ENCODE measurements around the gene FAM114A2. TPM values are rescaled to one million over a fixed set of nuclear protein-coding genes. Genes with fewer than 3 reads are reported as not detected.
"Not testable (repeated sequence)": the region's sequence is repeated elsewhere in the genome, so short reads cannot be mapped to it uniquely, and the experiment has no call there.

FAM114A2 gene
- total and polyA plus RNA-seq, 3 donors from 2014 or later, result 36.1 to 82.1 (median 45.5) TPM

DNA sequence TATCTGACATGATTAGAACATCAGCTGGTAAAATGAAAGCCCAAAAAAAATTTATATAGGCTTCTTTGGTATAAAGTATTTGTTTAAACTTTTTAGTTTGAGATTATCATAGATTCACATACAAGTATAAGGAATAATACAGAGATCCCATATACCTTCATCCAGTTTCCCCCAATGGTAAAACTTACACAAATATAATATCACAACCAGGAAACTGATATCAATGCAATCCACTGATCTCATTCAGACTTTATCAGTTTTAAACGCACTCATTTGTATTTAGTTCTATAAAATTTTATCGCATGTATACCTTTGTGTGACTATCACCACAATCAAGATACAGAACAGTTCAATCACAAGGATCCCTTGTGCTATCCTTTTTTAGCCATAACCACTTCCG, 3.8 kb downstream of the FAM114A2 start:
- H3K4me3 ChIP-seq, result no peak overlapping the region
- H3K27ac ChIP-seq, result no peak overlapping the region
- H3K27me3 ChIP-seq, result no peaks in the 10 kb centered on the region
- no peaks in the 10 kb centered on the region for H3K36me3 ChIP-seq (ENCODE audit: low read depth, missing control alignments)
- H3K9me3 ChIP-seq, result no peaks in the 10 kb centered on the region
- TF ChIP-seq, protein P1, sequence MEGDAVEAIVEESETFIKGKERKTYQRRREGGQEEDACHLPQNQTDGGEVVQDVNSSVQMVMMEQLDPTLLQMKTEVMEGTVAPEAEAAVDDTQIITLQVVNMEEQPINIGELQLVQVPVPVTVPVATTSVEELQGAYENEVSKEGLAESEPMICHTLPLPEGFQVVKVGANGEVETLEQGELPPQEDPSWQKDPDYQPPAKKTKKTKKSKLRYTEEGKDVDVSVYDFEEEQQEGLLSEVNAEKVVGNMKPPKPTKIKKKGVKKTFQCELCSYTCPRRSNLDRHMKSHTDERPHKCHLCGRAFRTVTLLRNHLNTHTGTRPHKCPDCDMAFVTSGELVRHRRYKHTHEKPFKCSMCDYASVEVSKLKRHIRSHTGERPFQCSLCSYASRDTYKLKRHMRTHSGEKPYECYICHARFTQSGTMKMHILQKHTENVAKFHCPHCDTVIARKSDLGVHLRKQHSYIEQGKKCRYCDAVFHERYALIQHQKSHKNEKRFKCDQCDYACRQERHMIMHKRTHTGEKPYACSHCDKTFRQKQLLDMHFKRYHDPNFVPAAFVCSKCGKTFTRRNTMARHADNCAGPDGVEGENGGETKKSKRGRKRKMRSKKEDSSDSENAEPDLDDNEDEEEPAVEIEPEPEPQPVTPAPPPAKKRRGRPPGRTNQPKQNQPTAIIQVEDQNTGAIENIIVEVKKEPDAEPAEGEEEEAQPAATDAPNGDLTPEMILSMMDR (IDR thresholded peaks at IDR 0.05), result no peak
- TF ChIP-seq POLR2A (IDR thresholded peaks at IDR 0.05), result no peak
- intact Hi-C loops (cut with DNase I; ENCODE audit: low total_unique reads), result no loop called here
- 90 to 91% methylated on average over 3 of the region's 3 CpGs for WGBS, 2 donors
- no peak for DNase-seq
- H3K4me1 ChIP-seq, result peaks cover 9% of the 10 kb centered on the region

DNA sequence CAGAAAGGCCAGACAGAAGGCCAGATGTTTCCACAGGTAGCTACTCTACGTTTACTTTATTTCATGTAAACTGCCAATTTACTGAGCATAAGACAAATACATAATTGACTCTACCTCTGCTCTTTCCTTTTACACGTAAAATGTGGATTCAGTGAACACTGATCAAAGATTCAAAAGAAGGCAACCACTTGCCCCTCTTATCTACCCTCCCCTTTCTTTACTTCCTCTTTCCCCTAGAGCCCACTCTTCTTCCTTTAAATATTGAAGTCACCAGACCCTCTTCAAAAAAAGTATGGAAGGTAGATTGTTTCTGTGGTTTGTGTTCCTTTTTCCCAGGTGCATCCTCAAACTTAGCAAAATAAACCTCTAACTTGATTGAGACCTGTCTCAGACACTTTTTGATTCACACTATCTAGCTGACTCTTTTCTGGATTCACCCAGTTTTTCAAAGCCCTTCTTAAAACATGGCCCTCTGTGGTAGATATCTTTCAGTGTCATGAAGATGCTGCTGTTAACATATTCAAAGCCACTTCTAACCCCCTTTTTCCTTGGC, 6.7 kb downstream of the FAM114A2 start:
- intact Hi-C loops (cut with DNase I; ENCODE audit: low total_unique reads), result no loop called here
- Histone ChIP-seq H3K9me3 (no peaks in the 10 kb centered on the region), H3K27me3 (no peaks in the 10 kb centered on the region), H3K4me1 (no peaks in the 10 kb centered on the region), H3K4me3 (no peak overlapping the region), H3K27ac (no peak overlapping the region), H3K36me3 (ENCODE audit: low read depth, missing control alignments) (no peaks in the 10 kb centered on the region)
- no peak for DNase-seq
- 87 to 92% methylated on average over 2 of the region's 2 CpGs for WGBS, 2 donors
- TF ChIP-seq, protein P1 (IDR thresholded peaks at IDR 0.05), result no peak
- no peak for TF ChIP-seq POLR2A (IDR thresholded peaks at IDR 0.05)

DNA sequence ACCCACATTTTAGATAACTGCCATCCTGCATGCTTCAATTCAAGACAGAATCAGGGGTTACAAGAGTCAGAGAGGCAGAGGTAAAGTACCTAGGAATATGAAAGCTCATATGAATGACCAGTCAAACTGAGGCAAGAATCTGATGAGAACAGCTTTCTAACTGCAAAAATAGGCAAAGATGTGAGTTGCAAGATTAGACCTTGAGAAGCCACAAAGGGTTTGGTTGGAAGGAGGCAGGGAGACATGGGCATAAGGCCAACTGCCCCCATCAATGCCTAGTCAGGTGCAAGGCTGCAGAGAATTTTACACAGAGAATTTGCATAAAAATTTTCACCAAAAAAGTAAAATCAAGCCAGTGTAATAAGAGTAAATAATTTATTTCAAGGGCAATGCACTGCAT, 12.8 kb downstream of the FAM114A2 start:
- H3K36me3 ChIP-seq (ENCODE audit: low read depth, missing control alignments), result no peaks in the 10 kb centered on the region
- no peaks in the 10 kb centered on the region for H3K9me3 ChIP-seq
- DNase-seq, result no peak
- no peak overlapping the region for H3K4me3 ChIP-seq
- no peaks in the 10 kb centered on the region for H3K4me1 ChIP-seq
- H3K27ac ChIP-seq, result no peak overlapping the region
- intact Hi-C loops (cut with DNase I; ENCODE audit: low total_unique reads), result no loop called here
- no peaks in the 10 kb centered on the region for H3K27me3 ChIP-seq
- no peak for TF ChIP-seq POLR2A (IDR thresholded peaks at IDR 0.05)
- TF ChIP-seq, protein P1 (IDR thresholded peaks at IDR 0.05), result no peak

DNA sequence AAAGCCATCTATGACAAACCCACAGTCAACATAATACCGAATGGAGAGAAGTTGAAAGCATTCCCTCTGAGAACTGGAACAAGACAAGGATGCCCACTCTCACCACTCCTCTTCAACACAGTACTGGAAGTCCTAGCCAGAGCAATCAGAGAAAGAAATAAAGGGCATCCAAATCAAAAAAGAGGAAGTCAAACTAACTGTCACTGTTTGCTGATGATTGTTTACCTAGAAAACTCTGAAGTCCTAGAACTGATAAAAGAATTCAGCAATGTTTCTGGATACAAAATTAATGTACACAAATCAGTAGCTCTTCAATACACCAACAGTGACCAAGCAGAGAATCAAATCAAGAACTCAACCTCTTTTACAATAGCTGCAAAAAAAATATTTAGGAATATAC, 19.8 kb downstream of the FAM114A2 start:
- WGBS, 2 donors, result 88 to 100% methylated on average over 1 of the region's 1 CpG

DNA sequence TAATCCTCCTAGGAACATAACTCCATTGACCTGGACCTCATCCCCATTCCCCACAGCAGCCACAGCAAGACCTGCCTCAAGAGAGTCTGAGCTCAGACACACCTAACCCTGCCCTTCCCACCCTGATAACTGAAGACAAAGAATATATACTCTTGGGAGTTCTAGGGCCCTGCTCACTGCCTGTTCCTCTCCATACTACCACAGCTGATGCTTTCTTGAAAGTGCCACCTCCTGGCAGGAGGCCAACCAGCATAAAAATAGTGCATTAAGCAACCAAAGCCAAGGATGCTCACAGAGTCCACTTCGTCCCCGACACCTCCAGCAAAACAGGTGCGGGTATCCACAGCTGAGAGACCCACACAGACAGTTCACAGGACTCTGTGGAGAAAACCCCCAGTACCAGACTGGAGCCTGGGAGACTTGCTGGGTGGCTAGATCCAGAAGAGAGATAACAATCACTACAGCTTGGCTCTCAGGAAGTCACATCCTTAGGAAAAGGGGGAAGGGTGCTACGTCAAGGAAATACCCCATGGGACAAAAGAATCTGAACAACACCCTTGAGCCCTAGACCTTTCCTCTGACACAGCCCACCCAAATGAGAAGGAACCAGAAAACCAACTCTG, 23.5 kb downstream of the FAM114A2 start:
- no peaks in the 10 kb centered on the region for H3K9me3 ChIP-seq
- DNase-seq, result no peak
- H3K4me3 ChIP-seq, result no peak overlapping the region
- intact Hi-C loops (cut with DNase I; ENCODE audit: low total_unique reads), result no loop called here
- H3K36me3 ChIP-seq (ENCODE audit: low read depth, missing control alignments), result no peaks in the 10 kb centered on the region
- H3K27ac ChIP-seq, result no peak overlapping the region
- H3K4me1 ChIP-seq, result no peaks in the 10 kb centered on the region
- TF ChIP-seq, protein P1 (IDR thresholded peaks at IDR 0.05), result no peak
- TF ChIP-seq POLR2A (IDR thresholded peaks at IDR 0.05), result no peak
- 91 to 98% methylated on average over 4 of the region's 4 CpGs for WGBS, 2 donors
- no peaks in the 10 kb centered on the region for H3K27me3 ChIP-seq

More for the DNA sequence above, 19.8 kb downstream of the FAM114A2 start:
- intact Hi-C loops (cut with DNase I; ENCODE audit: low total_unique reads); H3K27me3 ChIP-seq; H3K27ac ChIP-seq; DNase-seq; H3K9me3 ChIP-seq; H3K36me3 ChIP-seq (ENCODE audit: low read depth, missing control alignments); H3K4me1 ChIP-seq; H3K4me3 ChIP-seq: not testable (repeated sequence)
